Hippocampal formation (tissue), 2 donors: ENCODE data around the gene POLRMT.
"Not testable (repeated sequence)": the region's sequence is repeated elsewhere in the genome, so short reads cannot be mapped to it uniquely, and the experiment has no call there.

ENCODE experiments used
- DNase-seq, 2 donors: peaks; one replicate each; lab custom pipeline; 2025; lab: John Stamatoyannopoulos, UW

Gene POLRMT

GRCh38 chr19:633068-633785 lies at the start of gene POLRMT:
TSS of gene POLRMT (minus strand) at chr19:633537. CDS start at chr19:633512, 25 bp downstream.
- DNase-seq: peak; percentile 91 to 96

DNA sequence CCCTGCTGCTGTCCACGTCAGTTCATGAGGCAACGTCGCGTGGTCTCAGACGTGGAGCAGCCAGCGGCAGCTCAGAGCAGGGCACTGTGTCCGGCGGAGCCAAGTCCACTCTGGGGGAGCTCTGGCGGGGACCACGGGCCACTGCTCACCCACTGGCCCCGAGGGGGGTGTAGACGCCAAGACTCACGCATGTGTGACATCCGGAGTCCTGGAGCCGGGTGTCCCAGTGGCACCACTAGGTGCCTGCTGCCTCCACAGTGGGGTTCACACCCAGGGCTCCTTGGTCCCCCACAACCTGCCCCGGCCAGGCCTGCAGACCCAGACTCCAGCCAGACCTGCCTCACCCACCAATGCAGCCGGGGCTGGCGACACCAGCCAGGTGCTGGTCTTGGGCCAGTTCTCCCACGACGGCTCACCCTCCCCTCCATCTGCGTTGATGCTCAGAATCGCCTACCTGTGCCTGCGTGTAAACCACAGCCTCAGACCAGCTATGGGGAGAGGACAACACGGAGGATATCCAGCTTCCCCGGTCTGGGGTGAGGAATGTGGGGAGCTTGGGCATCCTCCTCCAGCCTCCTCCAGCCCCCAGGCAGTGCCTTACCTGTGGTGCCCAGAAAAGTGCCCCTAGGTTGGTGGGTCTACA lies 49.5 kb upstream of the POLRMT start:
- DNase-seq: no peak

GRCh38 chr19:681029-682019 lies 48.0 kb upstream of the POLRMT start:
- no peak for DNase-seq

DNA sequence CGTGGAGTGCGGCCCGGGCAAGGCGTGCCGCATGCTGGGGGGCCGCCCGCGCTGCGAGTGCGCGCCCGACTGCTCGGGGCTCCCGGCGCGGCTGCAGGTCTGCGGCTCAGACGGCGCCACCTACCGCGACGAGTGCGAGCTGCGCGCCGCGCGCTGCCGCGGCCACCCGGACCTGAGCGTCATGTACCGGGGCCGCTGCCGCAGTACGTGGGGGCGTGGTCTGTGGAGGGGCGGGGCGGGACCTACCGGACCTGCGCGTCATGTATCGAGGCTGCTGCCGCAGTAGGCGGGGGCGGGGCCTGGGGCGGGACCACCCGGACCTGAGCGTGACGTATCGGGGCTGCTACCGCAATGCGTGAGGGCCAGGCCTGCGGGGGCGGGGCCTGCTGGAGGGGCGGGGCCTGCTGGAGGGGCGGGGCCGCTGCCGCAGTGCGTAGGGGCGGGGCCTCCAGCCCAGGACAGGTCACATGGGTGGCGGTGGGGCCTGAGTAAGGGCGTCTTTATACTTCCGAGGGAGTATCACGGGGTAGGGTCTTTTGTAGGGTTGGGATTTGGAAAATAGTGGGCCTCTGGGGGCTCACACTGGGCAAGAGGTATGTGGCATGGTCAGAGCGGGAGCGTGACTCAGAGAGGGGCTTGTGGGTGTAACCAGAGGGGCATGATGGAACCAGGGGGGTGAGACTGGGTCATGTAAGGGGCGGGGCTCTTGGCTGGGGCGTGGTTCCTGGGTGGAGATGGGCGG lies 47.1 kb upstream of the POLRMT start:
- peak; percentile 95 to 98 for DNase-seq

GRCh38 chr19:679418-680286 lies 46.3 kb upstream of the POLRMT start:
- no peak for DNase-seq

GRCh38 chr19:678791-679388 lies 45.6 kb upstream of the POLRMT start:
- no peak for DNase-seq

DNA sequence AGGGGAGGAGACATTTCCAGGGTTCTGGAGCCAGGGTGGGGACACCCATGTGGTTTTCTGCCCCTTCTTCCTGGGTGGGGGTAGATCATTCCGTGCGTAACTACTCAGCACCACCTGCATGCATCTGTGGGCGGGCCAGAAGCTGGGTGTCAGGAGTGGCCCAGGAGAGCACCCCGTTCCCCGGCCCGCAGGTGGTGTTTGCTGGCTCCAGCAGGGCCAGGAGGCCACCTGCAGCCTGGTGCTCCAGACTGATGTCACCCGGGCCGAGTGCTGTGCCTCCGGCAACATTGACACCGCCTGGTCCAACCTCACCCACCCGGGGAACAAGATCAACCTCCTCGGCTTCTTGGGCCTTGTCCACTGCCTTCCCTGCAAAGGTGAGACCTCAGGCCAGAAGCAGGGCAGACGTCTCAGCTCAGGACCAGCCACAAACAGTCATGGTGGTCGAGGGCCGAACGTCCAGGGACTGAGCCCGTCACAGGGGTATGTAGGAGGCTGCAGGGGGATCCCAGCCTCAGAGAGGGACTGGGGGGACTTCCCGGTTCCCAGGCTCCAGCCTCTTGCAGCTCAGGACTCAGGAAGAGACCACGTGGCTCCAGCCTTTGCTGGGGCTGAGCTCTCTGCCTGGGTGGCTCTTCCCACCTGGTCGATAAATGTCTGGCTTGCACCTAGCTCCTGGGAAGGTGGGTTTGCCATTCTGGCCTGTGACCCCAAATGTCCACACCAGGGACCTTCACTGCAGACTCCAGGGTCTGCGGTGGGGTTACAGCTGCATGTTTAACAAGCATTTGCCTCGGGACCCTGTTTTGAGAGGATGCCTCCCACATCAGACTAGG lies 44.5 kb upstream of the POLRMT start:
- DNase-seq: no peak

GRCh38 chr19:677201-677600 lies 43.9 kb upstream of the POLRMT start:
- no peak for DNase-seq

- DNase-seq: no peak
These were observed 43.2 kb upstream of the POLRMT start, which contains the start of gene FSTL3 for GRCh38 chr19:676339-677105. TSS of gene FSTL3 (plus strand) at chr19:676392. CDS start at chr19:676424, 32 bp downstream.

- DNase-seq: no peak
These were observed 42.6 kb upstream of the POLRMT start for GRCh38 chr19:676007-676338.

GRCh38 chr19:674282-675151 lies 41.2 kb upstream of the POLRMT start:
- DNase-seq: peak in 1 of 2 donors; percentile 29

- DNase-seq: no peak
These were observed 37.3 kb upstream of the POLRMT start for GRCh38 chr19:670609-671075.

DNA sequence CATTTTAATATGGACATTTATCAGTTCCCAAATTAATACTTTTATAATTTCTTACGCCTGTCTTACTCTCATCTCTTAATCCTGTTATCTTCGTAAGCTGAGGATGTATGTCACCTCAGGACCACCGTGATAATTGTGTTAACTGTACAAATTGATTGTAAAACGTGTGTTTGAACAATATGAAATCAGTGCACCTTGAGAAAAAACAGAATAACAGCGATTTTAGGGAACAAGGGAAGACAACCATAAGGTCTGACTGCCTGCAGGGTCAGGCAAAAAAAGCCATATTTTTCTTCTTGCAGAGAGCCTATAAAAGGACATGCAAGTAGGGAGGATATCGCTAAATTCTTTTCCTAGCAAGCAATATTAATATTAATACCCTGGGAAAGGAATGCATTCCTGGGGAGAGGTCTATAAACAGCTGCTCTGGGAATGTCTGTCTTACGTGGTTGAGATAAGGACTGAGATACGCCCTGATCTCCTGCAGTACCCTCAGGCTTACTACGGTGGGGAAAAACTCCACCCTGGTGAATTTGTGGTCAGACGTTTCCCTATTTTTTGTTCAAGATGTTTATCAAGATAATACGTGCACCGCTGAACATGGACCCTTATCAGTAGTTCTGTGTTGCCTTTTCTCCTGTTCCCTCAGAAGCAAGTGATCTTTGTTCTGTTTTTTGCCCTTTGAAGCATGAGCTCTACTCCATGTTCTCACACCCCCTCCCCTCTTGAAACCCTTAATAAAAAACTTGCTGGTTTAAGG lies 35.5 kb upstream of the POLRMT start:
- not testable (repeated sequence) for DNase-seq

GRCh38 chr19:666985-667573 lies 33.7 kb upstream of the POLRMT start:
- not testable (repeated sequence) for DNase-seq

- DNase-seq: peak; percentile 47 to 67
These were observed 31.6 kb upstream of the POLRMT start for GRCh38 chr19:664913-665443.

GRCh38 chr19:663682-664117 lies 30.4 kb upstream of the POLRMT start:
- DNase-seq: no peak
